NCI-H2029 treated with DMSO at 0.1 percent for 48 hours (cell line): ENCODE data around the gene RNF144B.
A peak's percentile ranks its signal among the peaks of the same experiment; 100 is the strongest.
"Not testable (repeated sequence)": the region's sequence is repeated elsewhere in the genome, so short reads cannot be mapped to it uniquely, and the experiment has no call there.

Source experiments
- DNase-seq: peaks from one replicate; lab custom pipeline; 2025; lab: John Stamatoyannopoulos, UW

RNF144B gene

DNA sequence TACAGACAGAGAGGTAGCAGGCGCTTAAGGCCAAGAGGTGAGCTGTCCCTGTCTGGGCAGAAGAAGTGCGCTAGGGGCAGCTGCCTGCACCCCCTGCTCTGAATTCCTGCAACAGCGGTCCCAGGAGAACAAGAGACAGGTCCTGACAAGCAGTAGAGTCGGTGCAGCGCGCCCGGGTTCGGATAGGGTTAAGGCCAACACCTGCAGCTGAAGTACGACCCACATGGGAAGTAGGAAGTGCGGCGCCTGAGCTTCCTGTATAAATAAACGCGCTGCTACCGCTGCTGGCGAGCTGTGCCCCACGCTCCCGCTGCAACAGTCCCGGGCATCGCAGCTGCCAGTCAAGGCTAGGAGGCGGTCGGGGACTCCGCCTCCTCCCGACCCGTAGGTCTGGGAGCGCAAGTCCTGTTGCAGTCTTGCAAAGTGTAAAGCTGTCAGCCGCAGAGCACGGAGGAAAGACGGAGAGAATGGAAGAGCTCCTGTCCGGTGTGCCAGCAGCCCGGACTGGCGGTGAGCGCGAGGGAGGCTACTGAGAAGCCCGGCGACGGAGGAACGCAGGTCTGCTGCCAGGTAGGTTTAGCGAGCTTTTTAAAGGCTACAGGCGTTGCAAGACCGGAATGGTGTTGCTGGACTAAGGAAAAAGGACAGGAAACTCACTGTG lies at the start of gene RNF144B:
TSS of gene RNF144B (plus strand) at position 290 of the 661 bp plus-strand sequence. CDS start 12,185 bp downstream, outside the sequence.
- peak; percentile 86 for DNase-seq

DNA sequence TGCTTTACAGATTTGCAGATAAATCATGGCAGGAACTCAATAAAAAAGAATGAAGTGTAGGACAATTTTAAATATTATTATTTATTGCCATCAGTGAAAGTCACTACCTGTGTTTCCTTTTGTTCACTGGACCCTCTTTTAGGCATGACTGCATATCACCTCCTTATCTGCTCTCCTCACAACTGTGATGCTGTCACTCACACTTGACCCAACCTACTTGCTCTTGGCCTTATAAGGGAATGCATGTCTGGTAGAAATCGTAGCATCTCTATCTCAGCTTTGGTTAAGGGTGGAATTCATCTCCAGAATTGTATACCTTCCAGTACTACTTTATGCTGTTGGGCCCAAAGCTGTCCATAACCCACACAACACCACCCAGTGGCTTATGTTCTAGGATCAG lies 47.6 kb upstream of the RNF144B start:
- no peak for DNase-seq

DNA sequence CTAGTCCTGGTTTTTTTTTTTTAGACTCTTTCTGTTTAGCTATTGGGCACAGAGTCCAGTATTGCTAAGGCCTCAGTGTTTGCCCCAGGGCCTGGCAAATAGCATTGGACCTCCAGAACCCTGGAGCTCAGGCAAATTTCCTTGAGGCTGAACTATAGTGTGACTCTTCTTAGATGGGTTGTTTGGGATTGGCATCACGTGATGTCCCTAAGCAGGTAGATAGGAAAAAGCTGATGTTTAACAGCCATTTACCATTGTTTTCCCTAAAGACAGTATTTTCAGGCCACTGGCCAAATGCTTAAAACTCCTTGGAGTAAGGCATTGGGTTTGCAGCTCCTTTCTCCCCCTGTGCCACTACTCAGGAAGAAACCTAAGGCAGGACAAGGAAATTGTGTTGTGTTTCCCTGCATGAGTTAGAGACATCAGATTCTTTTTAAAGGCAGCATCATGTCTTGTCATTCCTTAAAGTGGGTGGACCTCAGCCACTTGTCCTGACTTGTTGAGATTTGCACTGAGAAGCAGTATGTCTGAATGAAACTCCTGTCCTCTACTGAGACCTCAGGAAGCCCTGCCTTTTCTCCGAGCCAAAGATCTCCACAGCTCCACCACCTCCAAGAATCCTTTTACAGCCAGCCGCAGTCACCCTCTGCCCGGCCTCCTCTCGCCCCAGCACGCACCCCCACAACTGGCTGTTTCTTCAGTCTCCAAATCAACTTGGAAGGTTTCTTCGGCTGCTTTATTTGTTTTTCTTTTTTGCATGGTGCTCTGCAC lies 46.2 kb upstream of the RNF144B start:
- no peak for DNase-seq

DNA sequence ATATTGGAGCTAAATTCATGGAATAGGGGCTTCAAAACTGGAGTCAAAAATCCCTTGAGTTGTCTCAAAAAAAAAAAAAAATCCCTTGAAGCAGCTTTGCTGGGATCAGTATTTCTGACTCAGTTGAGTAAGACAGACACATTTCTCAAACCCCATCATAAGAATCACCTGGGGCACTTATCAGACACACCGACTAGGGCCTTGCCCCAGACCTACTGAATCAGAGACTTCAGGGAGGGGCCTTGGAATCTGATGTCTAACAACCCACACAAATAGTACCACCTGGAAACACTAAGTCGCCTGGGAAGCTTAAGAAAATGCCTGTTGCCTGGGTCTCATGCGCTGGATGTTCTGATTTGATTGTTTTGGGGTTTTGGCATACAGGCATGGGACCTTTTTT lies 44.9 kb upstream of the RNF144B start:
- no peak for DNase-seq

DNA sequence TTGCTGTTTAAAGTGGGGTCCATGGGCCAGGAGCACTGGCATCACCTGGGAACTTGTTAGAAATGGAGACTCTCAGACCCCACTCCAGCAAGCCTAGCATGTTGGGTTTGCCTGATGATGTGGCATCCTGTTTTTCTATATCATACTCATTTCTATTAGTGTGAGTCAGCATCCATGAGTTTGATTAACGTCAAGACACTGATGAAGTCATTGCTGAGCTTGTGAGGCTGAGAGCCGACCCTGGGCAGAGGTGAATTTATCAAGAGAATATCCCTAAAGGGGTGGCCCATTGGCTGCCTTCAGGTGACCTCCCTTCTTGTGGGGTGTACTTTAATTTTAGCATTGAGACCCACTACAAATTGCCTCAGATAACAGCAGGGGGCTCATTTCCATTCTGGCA lies 43.4 kb upstream of the RNF144B start:
- no peak for DNase-seq

DNA sequence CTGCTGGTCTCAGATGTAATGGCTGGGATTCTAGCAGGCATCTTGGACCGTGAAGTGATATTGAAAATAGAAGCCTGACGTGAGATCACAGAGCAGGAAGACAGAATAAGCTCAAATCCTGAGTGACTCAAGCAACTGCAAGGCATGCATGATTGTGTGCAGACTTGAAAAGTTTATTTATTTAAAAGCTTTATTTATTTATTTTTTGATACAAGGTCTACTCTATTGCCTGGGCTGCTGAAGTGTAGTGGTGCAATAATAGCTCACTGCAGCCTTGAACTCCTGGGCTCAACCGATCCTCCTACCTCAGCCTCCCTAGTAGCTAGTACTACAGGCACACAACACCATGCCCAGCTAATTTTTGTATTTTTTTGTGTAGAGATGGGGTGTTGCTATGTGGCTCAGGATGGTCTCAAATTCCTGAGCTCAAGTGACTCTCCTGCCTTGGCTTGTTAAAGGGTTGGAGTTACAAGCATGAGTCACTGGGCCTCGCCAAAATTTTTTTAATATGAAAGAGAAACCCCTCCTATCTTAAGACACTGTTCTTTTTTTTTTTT lies 40.1 kb upstream of the RNF144B start:
- DNase-seq = no peak

DNA sequence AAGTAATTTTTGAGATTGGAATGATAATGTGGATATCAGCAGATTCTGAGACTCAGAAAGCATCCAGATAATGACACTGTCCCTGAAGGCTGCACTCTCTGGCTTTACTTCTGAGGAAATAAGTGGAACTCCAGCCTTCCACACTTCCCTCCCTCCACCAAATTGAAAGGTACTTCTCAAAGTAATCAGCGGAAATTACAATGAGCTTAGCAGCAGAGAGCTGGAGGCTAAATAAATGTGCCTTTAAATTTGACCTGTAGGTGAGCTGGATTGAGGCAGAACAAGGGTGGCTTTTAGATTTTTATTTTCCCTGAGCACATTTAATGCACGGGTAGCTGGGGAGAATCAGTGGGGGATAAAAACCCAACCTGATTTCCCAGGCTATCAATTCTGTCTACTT lies 39.3 kb upstream of the RNF144B start:
- DNase-seq = no peak

DNA sequence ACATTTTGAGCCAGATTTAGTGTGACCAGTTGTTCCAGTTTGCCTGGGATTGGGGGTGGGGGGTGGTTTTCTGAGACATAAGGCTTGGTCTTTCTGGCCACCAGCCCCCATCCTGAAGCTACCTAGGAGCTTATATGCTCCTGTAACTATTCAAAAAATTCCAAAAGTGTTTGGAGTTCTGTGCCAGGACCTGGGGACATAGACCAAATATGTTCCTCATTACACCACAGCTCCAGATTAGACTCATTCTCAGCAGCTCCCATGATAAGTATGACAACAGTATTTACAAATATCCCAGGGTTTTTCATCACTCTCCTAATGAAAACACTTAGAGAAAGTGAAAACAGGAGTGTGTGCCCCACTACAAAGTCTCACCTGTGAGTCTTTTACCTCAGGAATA lies 37.8 kb upstream of the RNF144B start:
- DNase-seq = no peak

DNA sequence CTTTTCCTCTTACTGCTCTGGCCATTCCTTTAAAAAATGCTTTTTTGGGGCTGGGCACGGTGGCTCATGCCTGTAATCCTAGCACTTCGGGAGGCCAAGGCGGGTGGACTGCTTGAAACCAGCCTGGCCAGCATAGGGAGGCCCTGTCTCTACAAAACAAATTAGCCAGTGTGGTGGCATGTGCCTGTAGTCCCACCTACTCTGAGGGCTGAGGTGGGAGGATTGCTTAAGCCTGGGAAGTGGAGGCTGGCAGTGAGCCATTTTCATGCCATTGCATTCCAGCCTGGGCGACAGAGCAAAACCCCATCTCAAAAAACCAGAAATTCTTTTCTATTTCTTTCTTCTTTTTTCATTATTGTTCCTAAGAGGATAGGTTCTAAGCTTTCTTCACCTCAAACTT lies 36.9 kb upstream of the RNF144B start:
- no peak for DNase-seq

DNA sequence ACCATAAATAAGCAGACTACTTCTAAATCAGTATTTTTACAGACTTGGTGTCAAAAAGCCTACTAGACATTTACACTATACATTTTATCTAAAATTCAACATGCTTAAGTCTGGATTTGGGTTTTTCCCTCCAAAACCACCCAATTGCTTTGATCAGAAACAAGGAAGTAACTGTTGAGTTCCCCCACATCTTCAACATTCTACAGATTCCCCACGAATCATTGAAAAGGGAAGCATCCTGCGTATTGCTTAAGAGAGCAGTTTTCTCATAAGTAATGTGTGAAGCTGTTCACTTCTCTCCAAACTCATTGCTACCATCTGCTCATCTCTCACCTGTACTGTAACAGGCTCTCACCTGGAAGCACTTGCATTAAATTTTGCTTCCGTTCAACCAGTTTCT lies 36.4 kb upstream of the RNF144B start:
- DNase-seq = no peak

DNA sequence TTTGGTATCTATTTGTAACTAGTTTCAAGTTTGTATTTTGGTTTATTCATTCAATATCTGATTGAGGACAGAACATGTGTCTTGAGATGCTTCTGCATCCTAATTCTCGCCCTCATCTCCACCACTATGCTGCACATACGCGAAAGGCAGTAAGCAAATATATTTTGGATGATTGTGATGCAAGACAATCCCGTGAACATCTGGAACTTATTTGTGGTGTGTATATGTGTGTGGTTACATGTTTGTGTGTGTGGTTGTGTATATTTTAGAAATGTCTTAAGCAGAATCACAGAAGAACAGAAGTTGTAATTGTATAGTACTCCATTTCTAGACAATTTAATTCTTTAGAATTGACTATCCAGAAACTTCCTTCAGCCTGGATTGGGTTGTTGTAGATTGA lies 35.1 kb upstream of the RNF144B start:
- no peak for DNase-seq

DNA sequence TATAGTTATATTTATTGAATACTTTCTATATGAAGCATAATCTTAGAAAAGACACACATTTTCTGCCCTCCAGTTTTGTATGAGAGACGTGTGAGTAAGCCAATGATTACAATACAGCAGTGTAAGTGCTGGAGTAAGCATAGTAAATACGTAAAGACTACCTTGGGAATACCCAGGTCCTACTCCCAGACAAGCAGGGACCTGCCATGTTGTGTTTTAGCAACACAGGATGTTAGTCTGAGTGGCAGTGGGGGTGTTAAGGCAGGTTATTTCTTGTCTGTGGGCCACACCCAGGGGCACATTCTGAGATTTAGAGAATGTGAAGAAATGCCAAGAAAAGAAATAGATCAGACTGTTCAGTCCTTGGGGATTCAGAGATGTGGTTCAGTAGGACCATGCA lies 34.3 kb upstream of the RNF144B start:
- no peak for DNase-seq

DNA sequence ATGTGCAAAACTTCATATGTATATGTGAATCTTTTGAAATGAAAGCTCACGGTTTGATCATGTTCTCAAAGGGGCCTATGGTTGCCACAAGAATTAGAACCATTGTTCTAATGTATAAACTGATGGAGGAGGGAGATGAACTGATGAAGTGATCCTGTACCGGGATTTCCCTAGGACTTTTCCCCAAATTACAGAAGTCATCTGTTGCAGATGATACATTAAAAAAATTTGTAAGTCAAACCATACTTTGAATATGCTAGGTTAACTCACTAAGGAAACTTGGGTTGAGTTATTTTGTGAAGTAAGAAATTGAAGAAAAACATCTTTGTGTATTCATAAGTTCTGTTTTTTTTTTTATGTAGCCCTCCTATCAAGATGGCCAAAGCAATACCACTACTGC lies 33.9 kb upstream of the RNF144B start:
- DNase-seq = no peak

DNA sequence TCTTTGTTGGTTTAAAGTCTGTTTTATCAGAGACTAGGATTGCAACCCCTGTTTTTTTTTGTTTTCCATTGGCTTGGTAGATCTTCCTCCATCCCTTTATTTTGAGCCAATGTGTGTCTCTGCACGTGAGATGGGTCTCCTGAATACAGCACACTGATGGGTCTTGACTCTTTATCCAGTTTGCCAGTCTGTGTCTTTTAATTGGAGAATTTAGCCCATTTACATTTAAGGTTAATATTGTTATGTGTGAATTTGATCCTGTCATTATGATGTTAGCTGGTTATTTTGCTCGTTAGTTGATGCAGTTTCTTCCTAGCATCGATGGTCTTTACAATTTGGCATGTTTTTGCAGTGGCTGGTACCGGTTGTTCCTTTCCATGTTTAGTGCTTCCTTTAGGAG lies 29.6 kb upstream of the RNF144B start:
- not testable (repeated sequence) for DNase-seq

DNA sequence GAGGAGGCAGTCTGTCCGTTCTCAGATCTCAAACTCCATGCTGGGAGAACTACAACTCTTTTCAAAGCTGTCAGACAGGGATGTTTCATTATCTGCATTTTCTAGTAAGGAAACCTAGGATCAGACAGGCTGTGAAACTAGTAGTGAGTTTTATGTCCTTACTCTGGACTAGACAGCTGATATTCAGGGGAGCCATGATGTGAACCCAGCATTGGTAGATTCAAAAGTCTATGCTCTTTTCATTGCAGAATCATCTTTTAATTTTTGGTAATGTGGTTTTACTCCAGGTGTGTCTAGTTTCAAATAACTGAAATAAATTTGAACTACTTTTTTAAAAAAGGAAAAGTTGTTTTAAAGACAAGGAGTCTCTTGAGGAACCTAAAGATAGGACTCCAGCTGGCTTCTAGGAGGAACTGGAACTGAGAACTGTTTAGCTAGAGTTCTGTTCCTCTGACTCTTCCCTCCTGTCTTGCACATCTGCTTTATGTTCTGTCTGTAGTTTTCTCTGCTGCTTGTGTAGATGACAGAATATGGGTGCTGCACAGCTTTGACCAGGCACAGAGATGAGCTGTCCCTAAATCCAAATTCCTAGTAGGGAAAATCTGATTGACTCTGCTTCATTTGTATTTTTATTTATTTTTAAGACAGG lies 27.8 kb upstream of the RNF144B start:
- DNase-seq = no peak

DNA sequence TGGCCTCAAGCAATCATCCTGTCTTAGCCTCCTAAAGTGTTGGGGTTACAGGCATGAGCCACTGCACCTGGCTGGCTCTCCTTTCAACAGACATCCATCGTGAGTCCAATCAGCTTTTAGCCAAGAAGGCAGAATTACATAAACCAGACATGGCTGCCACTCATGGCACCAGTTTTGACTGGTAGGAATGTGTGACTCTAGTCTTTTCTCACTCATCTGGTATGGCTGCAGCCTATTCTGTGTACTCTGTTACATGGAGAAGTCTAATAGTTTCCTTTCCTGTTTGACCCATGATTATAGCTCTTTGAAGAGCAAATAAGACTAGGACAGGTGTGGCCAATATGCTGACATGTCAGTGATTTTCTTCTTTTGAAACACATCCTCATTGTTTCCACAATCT lies 27.0 kb upstream of the RNF144B start:
- no peak for DNase-seq

DNA sequence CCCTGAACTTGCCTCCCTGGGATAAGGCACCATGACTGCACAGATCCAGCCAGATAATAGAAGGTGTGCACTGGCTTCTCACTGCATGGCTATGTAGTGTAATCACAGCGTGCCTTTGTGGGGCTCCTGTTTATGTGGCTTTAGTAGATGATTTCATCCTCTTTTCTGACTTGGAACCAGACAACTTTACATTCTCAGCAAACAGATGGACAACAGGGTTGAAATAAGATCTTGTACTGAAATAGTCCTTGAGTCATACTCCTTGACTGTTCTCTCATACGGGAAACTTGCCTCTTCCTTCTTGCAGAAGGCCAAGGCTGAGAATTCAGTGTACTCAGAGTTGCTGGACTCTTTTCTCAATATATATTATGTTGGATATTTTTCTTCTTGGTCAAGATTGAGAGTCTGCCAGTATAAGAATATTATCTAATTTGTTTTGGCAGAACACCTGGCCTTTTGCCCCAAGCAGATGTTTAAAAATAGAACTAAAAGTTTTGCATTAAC lies 25.0 kb upstream of the RNF144B start:
- DNase-seq = no peak

DNA sequence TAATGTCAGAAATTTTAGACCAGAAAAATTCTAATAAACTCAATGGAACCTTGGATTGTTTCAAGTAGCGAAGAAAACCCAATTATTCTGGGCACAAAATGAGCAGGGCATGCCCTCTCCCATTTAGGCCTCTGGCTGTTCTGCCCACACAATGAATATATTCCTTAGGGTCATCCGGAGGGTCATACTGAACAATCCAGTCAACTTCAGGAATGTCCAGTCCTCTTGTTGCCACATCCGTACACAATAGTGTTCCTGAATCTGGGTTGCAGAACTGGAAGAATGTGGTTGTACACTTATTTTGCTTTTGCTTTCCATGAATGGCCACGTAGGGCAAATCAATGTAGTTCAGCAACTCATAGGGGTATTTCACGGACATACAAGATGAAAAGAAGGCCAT lies 23.4 kb upstream of the RNF144B start:
- DNase-seq = no peak

DNA sequence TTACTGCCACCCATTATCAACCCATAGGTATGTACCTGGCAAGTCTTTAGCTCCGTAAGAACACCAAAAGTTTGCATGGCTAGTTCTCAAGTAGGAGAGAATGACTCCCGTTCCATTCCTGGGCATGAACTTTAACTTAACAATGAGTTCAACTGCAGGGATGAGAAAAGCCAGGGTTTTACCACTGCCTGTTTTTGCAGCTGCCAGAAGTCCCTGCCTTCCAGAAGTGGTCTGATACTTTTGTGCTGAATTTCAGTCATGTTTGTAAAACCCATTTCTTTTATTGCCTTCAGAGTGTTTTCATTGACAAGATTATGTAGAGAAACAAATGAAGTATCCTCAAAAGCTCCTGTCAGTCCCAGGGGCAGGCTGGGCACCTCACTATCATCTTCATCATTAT lies 22.6 kb upstream of the RNF144B start:
- DNase-seq = not testable (repeated sequence)

DNA sequence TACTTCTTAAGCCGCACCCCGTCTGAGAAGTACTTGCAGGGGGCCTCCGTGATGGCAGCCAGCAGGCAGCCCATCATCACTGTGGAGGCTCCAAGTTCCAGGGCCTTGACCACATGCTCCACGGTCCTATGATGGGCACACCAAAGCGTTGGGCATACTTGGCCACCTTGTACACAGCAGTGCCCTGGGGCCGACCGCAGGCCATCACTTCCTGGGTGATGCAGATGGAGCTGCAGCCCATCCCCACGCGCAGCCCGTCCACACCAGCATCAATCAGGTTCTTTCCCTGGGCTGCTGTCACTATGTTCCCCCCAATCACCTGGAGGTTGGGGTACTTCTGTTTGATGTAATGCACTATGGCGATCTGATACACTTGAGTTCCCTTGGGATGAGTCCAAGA lies 19.8 kb upstream of the RNF144B start:
- DNase-seq = no peak

DNA sequence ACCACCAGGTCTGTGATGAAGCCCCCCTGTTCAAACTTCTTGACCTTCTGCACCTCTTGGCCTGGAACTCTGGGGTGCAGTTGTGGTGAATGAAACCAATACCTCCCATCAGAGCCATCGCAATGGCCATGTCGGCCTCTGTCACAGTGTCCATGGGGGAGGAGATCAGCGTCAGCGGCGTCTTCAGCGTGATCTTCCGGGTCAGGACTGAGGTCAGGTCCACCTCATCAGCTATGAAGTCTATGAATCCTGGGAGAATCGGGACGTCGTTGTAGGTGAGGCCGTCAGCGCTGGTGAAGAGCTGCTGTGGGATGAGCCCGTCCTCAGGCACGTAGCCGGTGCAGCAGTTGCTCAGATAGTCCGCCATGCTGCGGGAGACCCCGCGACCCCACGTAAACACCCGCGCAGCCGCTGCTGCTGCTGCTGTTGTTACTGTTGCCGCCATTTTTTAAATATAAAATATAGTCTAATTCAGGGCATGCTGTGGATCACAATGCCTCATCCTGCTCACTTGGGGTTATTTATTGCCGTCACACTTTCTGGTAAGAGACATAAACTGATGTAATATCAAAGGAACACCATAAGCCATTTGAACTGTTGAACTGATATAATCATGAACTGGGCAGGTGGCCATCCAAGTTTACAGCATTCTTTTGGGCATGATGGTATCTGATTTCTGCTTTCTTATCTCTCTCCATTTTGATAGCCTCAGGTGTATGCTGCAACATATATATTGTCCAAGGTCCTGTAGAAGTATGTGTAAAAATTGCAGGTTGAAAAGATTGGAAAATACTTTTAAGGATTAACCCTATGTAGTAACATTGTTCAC lies 18.7 kb upstream of the RNF144B start:
- no peak for DNase-seq

DNA sequence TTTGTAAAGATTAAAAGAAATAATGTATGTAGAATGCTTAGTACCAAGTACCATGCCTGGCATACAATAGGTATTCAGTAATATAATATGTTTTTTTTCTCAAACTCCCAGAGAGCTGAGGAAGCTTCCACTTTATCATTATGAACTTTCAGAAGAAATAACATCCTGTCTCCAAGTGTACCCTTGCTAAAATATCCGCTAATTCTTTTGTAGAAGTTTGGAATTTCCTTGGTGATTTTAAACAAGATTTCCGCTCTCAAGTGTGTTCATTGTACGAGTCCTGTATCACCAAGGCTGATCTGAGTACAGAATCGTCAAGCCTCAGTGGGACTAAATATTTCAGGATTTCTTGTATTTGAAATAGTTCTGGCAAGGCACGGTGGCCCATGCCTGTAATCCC lies 16.1 kb upstream of the RNF144B start:
- no peak for DNase-seq
